ENCODE measurements around the gene IRGQ. TPM values are rescaled to one million over a fixed set of nuclear protein-coding genes. Genes with fewer than 3 reads are reported as not detected.

Gene IRGQ
- total RNA-seq, 1 donor from 2014 or later = 53.5 TPM

- H3K36me3 Mint-ChIP-seq (ENCODE audit: low read depth) = peaks cover 31% of the 10 kb centered on the region
These were observed 21.0 kb upstream of the IRGQ start for GRCh38 chr19:43616954-43617353.

GRCh38 chr19:43616306-43616705, 20.4 kb upstream of the IRGQ start:
- Mint-ChIP-seq H3K36me3 (ENCODE audit: low read depth) (peaks cover 31% of the 10 kb centered on the region), H3K4me3 (peak overlapping the region; percentile 56), H3K27ac (ENCODE audit: unreplicated experiment) (no peak overlapping the region), H3K4me1 (peaks cover 36% of the 10 kb centered on the region), H3K9me3 (peaks cover 7% of the 10 kb centered on the region), H3K27me3 (ENCODE audit: low read depth) (peaks cover 10% of the 10 kb centered on the region)
- TF ChIP-seq CTCF (conservative IDR thresholded peaks at IDR 0.05) = no peak
- DNase-seq (ENCODE audit: low read depth, low spot score) = no peak

More at GRCh38 chr19:43616954-43617353, 21.0 kb upstream of the IRGQ start:
- H3K27me3 Mint-ChIP-seq (ENCODE audit: low read depth) = peaks cover 10% of the 10 kb centered on the region
- no peak for DNase-seq (ENCODE audit: low read depth, low spot score)
- TF ChIP-seq CTCF (conservative IDR thresholded peaks at IDR 0.05) = no peak
- peaks cover 39% of the 10 kb centered on the region for H3K4me1 Mint-ChIP-seq
- no peak overlapping the region for H3K27ac Mint-ChIP-seq (ENCODE audit: unreplicated experiment)
- H3K9me3 Mint-ChIP-seq = peaks cover 6% of the 10 kb centered on the region
- peak overlapping the region; percentile 56 for H3K4me3 Mint-ChIP-seq

GRCh38 chr19:43612374-43612773, 16.4 kb upstream of the IRGQ start:
- Mint-ChIP-seq H3K27ac (ENCODE audit: unreplicated experiment) (no peak overlapping the region), H3K36me3 (ENCODE audit: low read depth) (peaks cover 26% of the 10 kb centered on the region), H3K27me3 (ENCODE audit: low read depth) (no peaks in the 10 kb centered on the region), H3K4me3 (no peak overlapping the region), H3K9me3 (peaks cover 5% of the 10 kb centered on the region), H3K4me1 (peaks cover 19% of the 10 kb centered on the region)
- TF ChIP-seq CTCF (conservative IDR thresholded peaks at IDR 0.05) = no peak
- DNase-seq (ENCODE audit: low read depth, low spot score) = no peak

GRCh38 chr19:43611788-43612187, 15.9 kb upstream of the IRGQ start, which contains the start of gene SRRM5:
TSS of gene SRRM5 (plus strand) at chr19:43612088. CDS start at chr19:43612122, 34 bp downstream.
- Mint-ChIP-seq H3K27me3 (ENCODE audit: low read depth) (no peaks in the 10 kb centered on the region), H3K4me1 (peaks cover 19% of the 10 kb centered on the region), H3K27ac (ENCODE audit: unreplicated experiment) (peak within 1 kb of the TSS; percentile 93), H3K9me3 (peaks cover 5% of the 10 kb centered on the region), H3K36me3 (ENCODE audit: low read depth) (peaks cover 29% of the 10 kb centered on the region), H3K4me3 (peak within 1 kb of the TSS; percentile 14)
- no peak for TF ChIP-seq CTCF (conservative IDR thresholded peaks at IDR 0.05)
- DNase-seq (ENCODE audit: low read depth, low spot score) = no peak

GRCh38 chr19:43610493-43610892, 14.6 kb upstream of the IRGQ start:
- peaks cover 9% of the 10 kb centered on the region for H3K4me1 Mint-ChIP-seq
- peaks cover 5% of the 10 kb centered on the region for H3K9me3 Mint-ChIP-seq
- H3K27ac Mint-ChIP-seq (ENCODE audit: unreplicated experiment) = peak overlapping the region; percentile 93
- TF ChIP-seq CTCF (conservative IDR thresholded peaks at IDR 0.05) = no peak
- no peak for DNase-seq (ENCODE audit: low read depth, low spot score)
- peak overlapping the region; percentile 31 for H3K4me3 Mint-ChIP-seq
- no peaks in the 10 kb centered on the region for H3K27me3 Mint-ChIP-seq (ENCODE audit: low read depth)
- peaks cover 29% of the 10 kb centered on the region for H3K36me3 Mint-ChIP-seq (ENCODE audit: low read depth)

All from neural crest cell (in vitro differentiated cells).